ENCODE results near the gene CHCHD10.
"Not testable (repeated sequence)": the region's sequence is repeated elsewhere in the genome, so short reads cannot be mapped to it uniquely, and the experiment has no call there.

CHCHD10 gene

DNA sequence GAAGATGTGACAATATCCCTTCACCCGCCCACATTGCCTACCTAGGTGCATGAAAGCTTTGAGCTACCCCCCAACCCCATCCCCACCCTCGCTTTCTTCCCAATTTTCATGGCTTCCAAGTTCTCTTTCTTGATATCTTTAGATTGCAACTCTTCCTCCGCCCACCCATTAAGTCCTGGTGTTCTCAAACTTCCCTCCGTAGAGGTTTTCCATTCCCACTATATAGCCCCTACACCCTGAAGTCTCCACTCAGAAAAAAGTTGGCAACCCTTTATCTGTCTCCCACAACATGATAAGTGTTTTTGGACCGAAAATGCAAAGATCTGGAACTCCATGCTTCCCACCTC, 17.4 kb downstream of the CHCHD10 start:
- DNase-seq (ENCODE audit: low spot score) = no peak

DNA sequence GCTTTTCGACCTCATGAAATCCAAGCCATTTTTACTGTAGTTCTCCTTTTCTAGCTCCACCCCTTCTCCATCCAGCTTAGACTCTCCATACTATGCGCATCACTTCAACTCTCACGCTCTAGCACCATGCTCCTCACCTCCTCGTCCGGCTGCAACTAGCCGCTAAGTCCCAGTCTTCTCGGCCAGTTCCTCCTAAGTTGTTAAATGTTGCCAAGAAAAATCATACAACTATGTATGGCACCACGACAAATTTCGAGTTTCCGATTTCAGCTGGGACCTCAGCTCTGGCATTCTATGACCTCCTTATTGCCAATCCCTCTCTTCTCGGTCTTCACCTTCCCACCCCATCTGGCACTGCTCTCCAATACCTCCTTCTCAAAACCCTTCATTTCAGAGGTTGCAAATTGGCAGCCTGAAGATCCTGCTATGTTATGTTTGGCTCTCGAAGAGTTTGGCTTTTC, 17.9 kb downstream of the CHCHD10 start:
- no peak for DNase-seq (ENCODE audit: low spot score)

DNA sequence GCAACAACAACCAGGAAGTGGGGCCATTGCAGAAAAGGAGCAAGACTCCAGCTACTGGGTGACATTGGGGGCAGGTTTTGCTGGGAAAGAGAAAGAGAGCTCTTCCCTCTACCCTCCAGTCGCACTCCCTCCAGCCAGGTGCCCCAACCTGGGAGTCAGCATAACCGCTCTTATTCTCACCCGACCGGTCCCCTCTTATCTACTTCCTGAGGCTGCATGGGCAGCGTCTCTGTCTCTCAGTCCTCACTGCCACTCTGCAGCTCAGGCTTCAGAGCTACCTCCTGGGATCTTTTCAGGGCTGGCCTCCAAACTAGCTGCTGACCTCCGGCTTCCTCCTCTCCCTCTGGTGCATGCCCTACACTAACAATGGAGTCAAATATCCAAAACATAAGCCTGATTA, 22.0 kb downstream of the CHCHD10 start:
- no peak for DNase-seq (ENCODE audit: low spot score)

DNA sequence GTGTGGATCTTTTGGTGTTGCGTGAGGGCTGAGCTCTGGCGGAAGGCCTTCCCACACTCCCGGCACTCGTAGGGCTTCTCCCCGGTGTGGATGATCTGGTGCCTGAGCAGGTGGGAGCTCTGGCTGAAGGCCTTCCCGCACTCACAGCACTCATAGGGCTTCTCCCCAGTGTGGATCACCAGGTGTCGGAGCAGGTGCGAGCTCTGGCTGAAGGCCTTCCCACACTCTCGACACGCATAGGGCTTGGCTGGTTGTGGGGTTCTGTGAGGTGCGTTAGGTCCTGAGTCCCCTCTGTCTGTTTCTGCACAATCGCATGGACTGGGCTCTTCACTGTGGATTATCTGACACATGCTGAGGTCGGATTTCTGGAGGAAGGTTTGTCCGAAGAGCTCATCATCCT, 23.3 kb downstream of the CHCHD10 start:
- DNase-seq (ENCODE audit: low spot score) = no peak

DNA sequence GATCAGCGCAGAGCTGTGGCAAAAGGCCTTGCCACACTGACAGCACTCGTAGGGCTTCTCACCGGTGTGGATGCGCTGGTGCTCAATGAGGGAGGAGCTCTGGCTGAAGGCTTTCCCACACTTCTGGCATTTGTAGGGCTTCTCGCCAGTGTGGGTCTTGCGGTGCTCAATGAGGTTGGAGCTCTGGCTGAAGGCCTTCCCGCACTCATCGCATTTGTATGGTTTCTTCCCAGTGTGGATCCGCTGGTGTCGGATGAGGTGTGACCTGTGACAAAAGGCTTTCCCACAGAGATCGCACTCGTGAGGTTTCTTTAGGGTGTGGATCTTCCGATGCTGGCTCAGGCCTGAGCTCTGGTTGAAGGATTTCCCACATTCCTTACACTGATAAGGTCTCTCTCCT, 23.8 kb downstream of the CHCHD10 start:
- DNase-seq (ENCODE audit: low spot score) = no peak

DNA sequence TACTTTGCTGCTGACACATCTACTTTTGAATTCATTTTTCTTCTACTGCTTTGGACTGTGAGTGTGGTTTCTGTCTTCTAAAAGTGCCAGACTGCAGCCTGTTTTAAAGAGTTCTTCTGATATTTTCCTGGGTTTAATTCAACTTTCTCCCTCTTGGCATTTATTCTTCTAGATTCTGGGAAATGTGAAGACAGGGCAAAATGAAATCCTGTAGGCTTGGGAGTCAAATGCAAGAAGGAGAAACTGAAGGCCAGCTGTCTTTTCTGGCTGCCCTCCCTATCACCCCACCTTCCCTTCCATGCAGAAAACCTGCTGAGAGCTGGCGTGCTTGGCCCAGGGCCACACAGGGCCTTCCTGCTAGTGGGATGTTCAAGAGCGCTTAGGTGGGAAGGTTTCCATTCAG, 24.5 kb downstream of the CHCHD10 start:
- DNase-seq (ENCODE audit: low spot score) = no peak

DNA sequence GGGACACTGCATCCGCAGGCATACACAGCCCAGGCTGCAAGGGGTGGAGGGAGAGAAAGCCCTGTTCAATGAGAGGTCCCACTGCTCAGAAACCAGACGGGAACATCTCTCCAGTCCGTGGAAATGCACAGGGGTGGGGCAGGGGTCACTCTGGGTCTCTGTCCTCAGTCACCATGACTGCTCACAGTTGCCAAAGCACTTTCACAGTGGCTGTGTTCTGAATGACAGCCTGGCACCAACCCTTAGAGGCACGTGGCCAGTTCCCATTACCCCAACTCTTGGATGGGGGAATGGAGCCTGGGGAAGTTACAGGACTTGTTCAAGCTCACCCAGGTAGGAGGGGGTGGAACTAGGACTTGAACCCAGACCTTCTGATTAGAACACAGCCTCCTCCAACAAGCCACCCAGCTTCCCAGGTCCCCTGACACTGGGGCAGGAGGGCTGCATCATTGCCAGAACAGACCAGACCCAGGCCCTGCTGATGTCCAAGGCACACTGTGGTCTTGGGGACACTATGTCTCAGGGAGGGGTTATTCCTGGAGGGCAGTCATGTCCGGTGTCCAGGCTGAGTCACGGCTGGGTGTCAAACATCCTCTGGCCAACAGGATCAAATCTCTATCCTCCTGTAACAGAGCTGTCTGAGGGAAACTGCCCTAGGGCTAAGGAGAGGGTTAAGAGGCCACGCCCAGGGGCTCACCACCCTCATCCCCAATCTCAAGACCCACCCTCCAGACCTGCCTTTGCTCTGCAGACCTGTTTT, 25.1 kb downstream of the CHCHD10 start:
- no peak for DNase-seq (ENCODE audit: low spot score)

DNA sequence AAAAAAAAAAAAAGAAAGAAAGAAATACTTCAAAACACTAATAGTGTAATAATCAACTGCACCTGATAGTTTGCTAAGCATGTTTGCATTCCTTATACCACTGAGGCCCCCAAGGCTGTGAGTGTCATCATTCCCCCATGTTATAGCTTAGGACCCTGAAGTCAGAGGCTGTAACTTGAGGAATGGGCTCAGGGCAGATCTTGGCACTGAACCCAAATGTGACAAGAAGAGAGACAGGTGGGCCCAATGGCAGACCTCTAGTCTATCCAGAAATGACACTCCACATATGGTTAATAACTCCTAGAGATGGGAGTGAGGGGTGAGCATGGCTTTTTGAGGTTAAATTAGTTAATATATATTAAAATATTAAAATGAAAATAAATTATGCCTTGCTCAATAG, 30.1 kb downstream of the CHCHD10 start:
- DNase-seq (ENCODE audit: low spot score) = no peak

DNA sequence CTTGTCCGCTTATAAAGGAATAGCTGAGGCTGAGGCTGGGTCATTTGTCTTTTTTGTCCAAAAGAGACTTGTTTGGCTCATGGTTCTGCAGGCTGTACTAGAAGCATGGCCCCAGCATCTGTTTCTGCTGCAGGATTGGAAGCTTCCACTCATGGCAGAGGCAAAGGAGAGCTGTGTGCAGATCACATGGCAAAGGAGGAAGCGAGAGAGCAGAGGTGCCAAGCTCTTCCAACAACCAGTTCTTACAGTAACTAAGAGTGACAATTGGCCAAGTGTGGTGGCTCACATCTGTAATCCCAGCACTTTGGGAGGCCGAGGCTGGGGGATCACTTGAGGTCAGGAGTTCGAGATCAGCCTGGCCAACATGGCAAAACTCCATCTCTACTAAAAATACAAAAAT, 39.7 kb downstream of the CHCHD10 start:
- not testable (repeated sequence) for DNase-seq (ENCODE audit: low spot score)

DNA sequence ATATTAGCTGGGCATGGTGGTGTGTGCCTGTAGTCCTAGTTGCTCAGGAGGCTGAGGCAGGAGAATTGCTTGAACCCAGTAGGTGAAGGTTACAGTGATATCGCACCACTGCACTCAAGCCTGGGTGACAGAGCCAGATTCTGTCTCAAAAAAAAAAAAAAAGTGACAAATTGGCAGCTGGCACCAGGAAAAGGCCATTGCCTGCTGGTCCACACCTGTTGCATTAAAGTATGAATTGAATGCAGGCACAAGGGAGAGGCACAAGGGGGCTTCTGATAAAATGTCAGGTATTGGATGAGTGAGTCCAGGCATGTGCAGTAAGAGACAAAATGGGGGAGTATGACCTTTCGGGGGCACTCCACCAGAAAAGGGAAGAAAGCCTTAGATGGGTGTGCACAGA, 45.0 kb downstream of the CHCHD10 start:
- no peak for DNase-seq (ENCODE audit: low spot score)

DNA sequence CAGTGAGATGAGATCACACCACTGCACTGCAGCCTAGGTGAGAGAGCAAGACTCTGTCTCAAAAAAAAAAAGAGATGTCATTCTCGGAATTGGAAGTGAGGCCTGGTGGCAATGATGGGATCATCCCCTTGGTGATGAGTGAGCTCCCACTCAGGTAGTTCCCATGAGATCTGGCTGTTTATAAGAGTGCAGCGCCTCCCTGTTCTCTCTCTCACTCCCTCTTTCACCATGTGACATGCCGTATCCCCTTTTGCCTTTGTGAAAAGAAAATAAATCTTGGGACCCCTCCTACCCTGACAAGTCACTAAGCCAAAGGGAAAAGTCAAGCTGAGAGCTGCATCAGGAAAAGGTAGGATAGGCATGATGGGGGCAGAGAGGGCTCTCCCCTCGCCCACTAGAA, 45.6 kb downstream of the CHCHD10 start:
- DNase-seq (ENCODE audit: low spot score) = no peak

DNA sequence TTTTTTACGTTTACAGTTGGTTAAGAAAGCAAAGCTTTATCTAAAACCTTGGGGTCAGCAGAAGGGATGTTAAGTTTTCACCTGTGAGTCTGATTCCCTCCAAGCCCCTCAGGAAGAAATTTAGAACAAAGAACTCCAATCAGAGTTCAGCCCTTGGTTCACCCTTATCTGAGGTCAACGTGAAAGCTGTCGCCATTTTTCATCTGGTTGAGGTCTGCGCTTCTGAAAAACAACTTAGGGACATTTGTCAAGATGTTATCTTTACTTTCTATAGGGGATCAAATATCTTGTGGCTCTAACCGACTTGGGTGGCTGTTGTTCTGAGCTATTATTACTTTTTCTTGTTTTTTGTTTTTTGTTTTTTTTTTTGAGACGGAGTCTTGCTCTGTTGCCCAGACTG, 46.9 kb downstream of the CHCHD10 start:
- no peak for DNase-seq (ENCODE audit: low spot score)

DNA sequence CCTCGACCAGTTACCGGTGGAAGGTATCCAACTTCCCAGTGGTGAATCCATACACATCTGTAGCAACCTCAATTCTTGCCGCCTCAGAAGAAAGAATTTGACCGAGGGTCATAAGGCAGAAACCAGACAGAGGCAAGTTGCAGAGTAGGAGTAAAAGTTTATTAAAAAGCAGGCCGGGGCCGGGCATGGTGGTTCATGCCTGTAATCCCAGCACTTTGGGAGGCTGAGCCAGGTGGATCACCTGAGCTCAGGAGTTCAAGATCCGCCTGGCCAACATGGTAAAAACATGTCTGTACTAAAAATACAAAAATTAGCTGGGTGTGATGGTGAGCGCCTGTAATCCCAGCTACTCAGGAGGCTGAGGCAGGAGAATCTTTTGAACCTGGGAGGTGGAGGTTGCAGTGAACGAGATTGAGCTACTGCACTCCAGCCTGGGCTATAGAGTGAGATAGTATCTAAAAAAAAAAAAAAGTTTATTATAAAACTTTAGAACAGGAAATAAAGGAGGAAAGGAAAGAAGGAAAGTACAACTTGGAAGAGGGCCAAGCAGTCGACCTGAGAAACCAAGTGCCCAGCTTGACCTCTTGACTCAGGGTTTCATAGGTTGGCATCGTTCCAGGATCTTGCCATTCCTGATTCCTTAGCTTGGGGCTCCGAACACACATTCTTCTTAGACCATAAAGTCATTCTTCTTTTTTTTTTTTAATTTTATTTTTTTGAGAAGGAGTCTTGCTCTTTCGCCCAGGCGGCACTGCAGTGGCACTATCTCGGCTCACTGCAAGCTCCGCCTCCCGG, 49.2 kb downstream of the CHCHD10 start:
- DNase-seq (ENCODE audit: low spot score) = no peak

DNA sequence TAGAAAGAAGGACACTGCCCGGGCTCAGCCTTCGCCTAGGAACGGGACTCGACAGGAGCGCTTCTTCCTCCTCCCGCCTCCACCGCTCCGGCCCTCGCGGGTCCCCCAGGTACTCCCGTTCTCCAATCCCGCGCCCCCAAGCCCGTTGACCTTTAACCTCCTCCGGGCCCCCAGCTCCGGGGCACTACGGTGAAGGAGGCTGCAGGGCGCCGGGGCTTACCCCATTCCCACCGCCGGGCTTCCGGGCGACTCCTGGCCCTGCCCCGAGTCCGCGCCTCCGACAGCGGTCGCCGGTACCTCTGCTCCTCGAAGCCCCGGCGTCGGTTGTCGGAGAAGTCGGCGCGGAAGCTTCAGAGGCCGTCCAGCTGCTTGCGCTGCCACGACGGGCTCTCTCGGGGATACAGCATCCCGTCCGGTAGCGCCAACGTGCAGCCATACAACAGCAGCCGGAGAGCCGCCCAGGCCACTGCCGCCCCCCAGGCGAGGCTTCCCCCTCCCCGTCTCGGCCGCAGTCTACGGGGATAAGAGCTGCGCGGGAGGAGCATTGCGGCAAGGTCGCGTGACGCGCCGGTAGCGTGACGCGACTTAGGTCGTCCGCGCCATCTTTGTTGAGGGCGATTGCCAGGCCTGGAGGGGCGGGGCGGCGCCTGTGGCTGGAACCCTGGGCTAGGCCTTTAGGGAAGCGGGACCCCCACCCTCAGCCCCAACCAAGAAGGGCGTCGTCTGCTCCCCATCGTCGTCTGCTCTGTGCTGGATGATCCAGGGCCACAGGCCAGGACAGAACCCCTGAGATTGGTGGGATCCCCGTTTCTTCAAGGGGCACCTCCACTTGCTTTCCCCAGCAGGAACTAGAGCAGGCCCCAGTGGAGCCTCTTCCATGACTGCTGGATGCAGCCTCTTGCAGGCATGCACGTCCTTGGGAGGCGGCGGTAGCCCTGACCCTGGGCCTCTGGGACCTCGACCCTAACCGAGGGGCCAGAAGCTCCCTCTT, 50.7 kb downstream of the CHCHD10 start:
- DNase-seq (ENCODE audit: low spot score) = peak; percentile 87
